Lower lobe of right lung (tissue), 2 donors: ENCODE data around the gene UMODL1. TPM values are rescaled to one million over a fixed set of nuclear protein-coding genes. Genes with fewer than 3 reads are reported as not detected.

Experiments
- ATAC-seq, 2 donors: fragments of 200-7000 bp; cut with Tn5 transposase; one replicate each; pipeline ENCODE4 v1.9.1; 2020 to 2022; ENCODE audit warnings: mild to moderate bottlenecking in 2 of 2, moderate library complexity in 2 of 2
- DNase-seq: peaks from one replicate; pipeline ENCODE4 v3.0.0-alpha.2; 2020
- H3K27ac ChIP-seq: fragments of 200-600 bp; one replicate; pipeline ENCODE4 v1.8.0; 2022
- H3K27me3 ChIP-seq: fragments of 200-600 bp; one replicate; pipeline ENCODE4 v1.8.0; 2022; ENCODE audit warnings: low read depth
- H3K36me3 ChIP-seq: fragments of 200-600 bp; one replicate; pipeline ENCODE4 v1.8.0; 2022; ENCODE audit warnings: mild to moderate bottlenecking
- H3K4me1 ChIP-seq: fragments of 200-600 bp; one replicate; pipeline ENCODE4 v1.8.0; 2022
- H3K4me3 ChIP-seq: fragments of 200-600 bp; one replicate; pipeline ENCODE4 v1.8.0; 2022; ENCODE audit warnings: mild to moderate bottlenecking
- H3K9me3 ChIP-seq: fragments of 200-600 bp; one replicate; pipeline ENCODE4 v1.8.0; 2022
- intact Hi-C: fragments of 100-400 bp; cut with DNase I; formaldehyde crosslinking; loops from one replicate; pipeline ENCODE4 v1.11.0; 2022
- total RNA-seq: library from RNA; stranded (reverse); fragmentation: NEBNext Ultra II Directional; extraction: Animal tissue kit (Norgen Biotek cat#: 25700); gene quantifications from one replicate; pipeline ENCODE4 v1.2.1, GENCODE V29; 2021
- TF ChIP-seq, protein P1 (sequence below): fragments of 200-600 bp; IDR thresholded peaks from one replicate; pipeline ENCODE4 v1.8.0; 2022; ENCODE audit warnings: antibody characterized with exemption, mild to moderate bottlenecking
- donor health status: DM: no; HTN: yes; CAD: no; lungs with severe emphysema.

UMODL1 gene
- total RNA-seq, 1 donor from 2014 or later: 0.50 TPM

DNA sequence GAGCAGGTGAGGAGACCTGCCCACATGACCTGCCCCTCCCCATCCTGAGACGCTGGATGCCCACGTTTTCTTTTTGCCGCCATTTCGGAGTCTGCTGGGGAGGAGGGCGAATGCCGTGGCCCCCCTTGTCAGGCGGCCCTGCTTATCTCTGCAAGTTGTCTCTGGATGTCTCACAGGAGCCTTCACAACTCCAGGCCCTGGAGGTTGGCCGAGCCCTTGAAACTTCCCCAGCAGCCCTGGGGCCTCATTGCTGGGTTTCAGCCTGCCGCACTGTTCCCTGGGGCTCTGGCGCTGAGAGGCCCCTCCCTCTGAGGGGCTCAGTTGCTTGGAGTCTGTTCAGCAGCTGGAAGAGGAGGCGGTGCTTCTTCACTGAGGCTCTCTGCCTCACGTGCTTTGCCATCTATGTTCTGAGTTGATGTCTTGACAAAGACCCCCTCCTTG lies 31.2 kb upstream of the UMODL1 start:
- Histone ChIP-seq H3K4me3 (no peak overlapping the region), H3K4me1 (peaks cover 15% of the 10 kb centered on the region), H3K27me3 (no peaks in the 10 kb centered on the region), H3K36me3 (no peaks in the 10 kb centered on the region), H3K27ac (peak overlapping the region; percentile 36), H3K9me3 (no peaks in the 10 kb centered on the region)
- ATAC-seq: peak; percentile 19 to 20
- peak; percentile 36 for DNase-seq
- TF ChIP-seq, protein P1, sequence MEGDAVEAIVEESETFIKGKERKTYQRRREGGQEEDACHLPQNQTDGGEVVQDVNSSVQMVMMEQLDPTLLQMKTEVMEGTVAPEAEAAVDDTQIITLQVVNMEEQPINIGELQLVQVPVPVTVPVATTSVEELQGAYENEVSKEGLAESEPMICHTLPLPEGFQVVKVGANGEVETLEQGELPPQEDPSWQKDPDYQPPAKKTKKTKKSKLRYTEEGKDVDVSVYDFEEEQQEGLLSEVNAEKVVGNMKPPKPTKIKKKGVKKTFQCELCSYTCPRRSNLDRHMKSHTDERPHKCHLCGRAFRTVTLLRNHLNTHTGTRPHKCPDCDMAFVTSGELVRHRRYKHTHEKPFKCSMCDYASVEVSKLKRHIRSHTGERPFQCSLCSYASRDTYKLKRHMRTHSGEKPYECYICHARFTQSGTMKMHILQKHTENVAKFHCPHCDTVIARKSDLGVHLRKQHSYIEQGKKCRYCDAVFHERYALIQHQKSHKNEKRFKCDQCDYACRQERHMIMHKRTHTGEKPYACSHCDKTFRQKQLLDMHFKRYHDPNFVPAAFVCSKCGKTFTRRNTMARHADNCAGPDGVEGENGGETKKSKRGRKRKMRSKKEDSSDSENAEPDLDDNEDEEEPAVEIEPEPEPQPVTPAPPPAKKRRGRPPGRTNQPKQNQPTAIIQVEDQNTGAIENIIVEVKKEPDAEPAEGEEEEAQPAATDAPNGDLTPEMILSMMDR: no peak
- intact Hi-C loops: no loop called here

DNA sequence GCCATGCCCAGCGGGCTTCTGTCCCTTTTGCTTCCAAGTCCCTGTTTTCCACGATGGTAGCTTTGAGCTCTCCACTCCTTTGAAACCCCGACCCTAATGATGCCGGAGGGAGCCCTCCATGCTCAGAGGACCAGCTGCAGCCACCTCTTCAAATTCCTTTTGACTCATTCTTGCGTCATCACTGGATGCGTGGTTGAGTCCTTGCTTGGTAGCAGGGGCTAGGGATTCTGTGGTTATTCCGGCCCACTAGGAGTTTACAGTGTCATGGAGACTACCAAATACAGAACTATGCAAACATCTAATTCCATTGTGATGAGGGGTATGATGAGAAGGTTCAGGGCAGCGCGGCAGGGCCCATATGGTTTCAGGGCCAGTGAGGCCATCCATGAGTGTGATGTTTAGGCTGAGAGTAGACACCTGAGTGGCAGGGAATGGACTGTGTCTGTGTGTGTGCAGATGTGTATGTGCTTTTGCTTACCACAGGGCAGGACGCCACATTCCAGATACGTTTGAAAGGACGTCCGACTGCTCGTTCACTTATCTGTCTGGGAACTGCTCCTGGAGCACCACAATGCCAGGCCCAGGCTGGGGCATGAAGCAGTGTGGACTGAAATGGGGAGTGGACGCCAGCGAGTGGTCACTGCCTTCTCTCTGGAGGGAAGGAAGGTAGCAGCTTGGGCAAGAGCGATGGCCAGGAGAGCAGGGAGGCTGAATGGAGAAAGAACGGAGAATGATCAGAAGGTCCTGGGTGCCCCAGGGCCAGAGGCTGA lies 30.5 kb upstream of the UMODL1 start:
- Histone ChIP-seq H3K36me3 (no peaks in the 10 kb centered on the region), H3K4me1 (peaks cover 15% of the 10 kb centered on the region), H3K27ac (no peak overlapping the region), H3K4me3 (no peak overlapping the region), H3K27me3 (no peaks in the 10 kb centered on the region), H3K9me3 (no peaks in the 10 kb centered on the region)
- intact Hi-C loops: no loop called here
- peak; percentile 65 to 73 for ATAC-seq
- TF ChIP-seq, protein P1: no peak
- peak; percentile 24 for DNase-seq

- H3K27ac ChIP-seq: no peak overlapping the region
- ATAC-seq (no peak), DNase-seq (no peak)
- peaks cover 15% of the 10 kb centered on the region for H3K4me1 ChIP-seq
- TF ChIP-seq, protein P1: no peak
- H3K4me3 ChIP-seq: no peak overlapping the region
- no peaks in the 10 kb centered on the region for H3K27me3 ChIP-seq
- H3K9me3 ChIP-seq: no peaks in the 10 kb centered on the region
- intact Hi-C loops: no loop called here
- no peaks in the 10 kb centered on the region for H3K36me3 ChIP-seq
Observed at GRCh38 chr21:42041246-42041645, 29.9 kb upstream of the UMODL1 start.

GRCh38 chr21:42041711-42042110 lies 29.4 kb upstream of the UMODL1 start:
- DNase-seq (peak; percentile 24), ATAC-seq (no peak)
- H3K36me3 ChIP-seq: no peaks in the 10 kb centered on the region
- H3K27me3 ChIP-seq: no peaks in the 10 kb centered on the region
- H3K27ac ChIP-seq: no peak overlapping the region
- TF ChIP-seq, protein P1: no peak
- peaks cover 15% of the 10 kb centered on the region for H3K4me1 ChIP-seq
- no peak overlapping the region for H3K4me3 ChIP-seq
- H3K9me3 ChIP-seq: no peaks in the 10 kb centered on the region
- intact Hi-C loops: no loop called here

GRCh38 chr21:42042651-42043050 lies 28.5 kb upstream of the UMODL1 start:
- no peaks in the 10 kb centered on the region for H3K36me3 ChIP-seq
- intact Hi-C loops: no loop called here
- no peaks in the 10 kb centered on the region for H3K9me3 ChIP-seq
- ATAC-seq: no peak
- H3K27me3 ChIP-seq: no peaks in the 10 kb centered on the region
- TF ChIP-seq, protein P1: no peak
- H3K4me1 ChIP-seq: peaks cover 15% of the 10 kb centered on the region
- H3K27ac ChIP-seq: no peak overlapping the region
- no peak for DNase-seq
- no peak overlapping the region for H3K4me3 ChIP-seq
